ENCODE results near the gene ZFYVE28. TPM values are rescaled to one million over a fixed set of nuclear protein-coding genes. Genes with fewer than 3 reads are reported as not detected.

ZFYVE28 gene
- total and polyA plus RNA-seq, 2 of the 8 experiments (the other 6 are each of a cell fraction or from before 2014, with no cell fraction given) = 1.7 to 4.9 TPM

DNA sequence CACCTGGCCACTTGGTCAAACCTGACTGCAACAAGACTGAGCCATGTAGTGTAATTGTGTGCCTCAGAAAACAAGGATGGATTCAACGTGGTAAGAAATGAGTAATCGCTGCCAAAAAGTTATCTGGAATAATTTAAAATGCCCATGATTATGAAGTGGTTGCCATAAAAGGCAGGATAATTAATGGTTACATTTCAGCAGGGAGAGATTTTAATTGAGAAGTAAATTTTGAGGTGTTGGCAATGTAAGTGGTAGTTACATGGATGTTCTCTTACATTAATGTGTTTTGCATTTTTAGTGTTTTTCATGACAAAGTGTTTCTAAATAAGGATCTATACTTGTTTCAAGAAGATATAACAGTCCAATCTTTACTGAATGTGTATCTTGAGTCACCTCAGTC is 192.2 kb downstream of the ZFYVE28 start:
- CTCF ChIA-PET (ENCODE audit: partially characterized antibody) = interaction anchor here (0.7 to 1.2 kb wide), 3 partner anchors 11 to 314 kb away, joined by 3 to 4 read pairs (median 3); no protein-coding TSS in a partner anchor
- Histone ChIP-seq H3K9ac (replicated peaks in 1 of 4; ENCODE audit: extremely low read depth in 1 of 4, low read depth in 3 of 4, low read length in 3 of 4) (no peak overlapping the region), H3K4ac (replicated peaks; ENCODE audit: insufficient read length, low read depth, low read length) (no peak overlapping the region), H3K23me2 (ENCODE audit: low read depth, low read length) (no peaks in the 10 kb centered on the region), H3K4me3 (ENCODE audit: extremely low read depth in 1 of 4, insufficient read depth in 2 of 4, low read depth in 3 of 4, low read length in 4 of 4) (no peak overlapping the region), H4K8ac (ENCODE audit: extremely low read depth, insufficient read depth, low read length) (no peak overlapping the region), H4K5ac (ENCODE audit: insufficient read length, low read depth, low read length) (no peak overlapping the region), H2AFZ (ENCODE audit: low read length) (no peak overlapping the region), H3K79me1 (ENCODE audit: low read depth, low read length) (no peaks in the 10 kb centered on the region), H3K9me3 (ENCODE audit: insufficient read depth in 2 of 2, low read depth in 1 of 2, low read length in 1 of 2) (no peaks in the 10 kb centered on the region), H2BK20ac (ENCODE audit: low read length) (no peak overlapping the region), H3K36me3 (ENCODE audit: control insufficient read depth in 2 of 4, insufficient read depth in 4 of 4, low read length in 3 of 4) (no peaks in the 10 kb centered on the region), H2AK5ac (ENCODE audit: low read depth, low read length) (no peak overlapping the region), H3K18ac (ENCODE audit: extremely low read depth, low read length) (no peak overlapping the region), H3K23ac (ENCODE audit: insufficient read length) (no peak overlapping the region), H2BK5ac (ENCODE audit: low read depth, low read length) (no peak overlapping the region), H3K14ac (ENCODE audit: insufficient read length) (no peak overlapping the region), H4K20me1 (replicated peaks in 1 of 2; ENCODE audit: control insufficient read depth in 1 of 2, insufficient read depth in 2 of 2, low read length in 2 of 2) (peaks cover 0 to 6% of the 10 kb centered on the region in 2 experiments), H3K56ac (replicated peaks; ENCODE audit: insufficient read length, low read depth, low read length) (no peak overlapping the region), H2BK15ac (ENCODE audit: low read length) (no peak overlapping the region), H3K27me3 (replicated peaks in 1 of 4; ENCODE audit: control insufficient read depth in 3 of 4, extremely low read depth in 1 of 4, insufficient read depth in 3 of 4, low read length in 3 of 4) (no peaks in the 10 kb centered on the region), H3K4me1 (replicated peaks in 1 of 4; ENCODE audit: control insufficient read depth in 3 of 4, insufficient read depth in 4 of 4, low read length in 3 of 4) (peaks cover 6 to 19% (median 12%) of the 10 kb centered on the region in 4 experiments; a peak in 5 of 7 replicates), H2BK12ac (ENCODE audit: low read depth, low read length) (no peak overlapping the region), H3K4me2 (ENCODE audit: insufficient read depth in 1 of 2, low read depth in 2 of 2, low read length in 2 of 2) (no peak overlapping the region), H2BK120ac (replicated peaks; ENCODE audit: low read depth, low read length) (no peak overlapping the region), H3K79me2 (ENCODE audit: control insufficient read depth in 1 of 2, insufficient read depth in 2 of 2, low read length in 2 of 2) (no peaks in the 10 kb centered on the region), H3K27ac (ENCODE audit: low read depth, low read length) (no peak overlapping the region), H4K91ac (replicated peaks; ENCODE audit: insufficient read length, low read length) (no peak overlapping the region)
- WGBS, 2 experiments (ENCODE audit: extremely low coverage in 1 of 2, insufficient coverage in 1 of 2, insufficient read length in 1 of 2, insufficient replicate concordance in 2 of 2, low coverage in 1 of 2, low lambda C conversion rate in 2 of 2, missing lambda C conversion rate in 1 of 2) = 92% methylated on average over 2 of the region's 2 CpGs; no CpG with 5 or more reads in 1 of the 2 experiments
- no peak for DNase-seq (ENCODE audit: low read depth in 1 of 2, low spot score in 2 of 2)
- TF ChIP-seq TAF1 (IDR thresholded peaks at IDR 0.05; ENCODE audit: low read depth, low read length) (no peak), GABPA (IDR thresholded peaks at IDR 0.05; ENCODE audit: borderline replicate concordance, insufficient read depth, low read length) (no peak), HDAC2 (IDR thresholded peaks at IDR 0.05; ENCODE audit: borderline replicate concordance in 1 of 2, low read depth in 2 of 2, low read length in 2 of 2) (no peak), CEBPB (IDR thresholded peaks at IDR 0.05; ENCODE audit: low read depth, low read length) (no peak), POLR2A (IDR thresholded peaks at IDR 0.05; ENCODE audit: control extremely low read depth in 1 of 2, low read depth in 2 of 2, low read length in 2 of 2) (no peak), NRF1 (IDR thresholded peaks at IDR 0.05; ENCODE audit: low read depth, low read length) (no peak), RXRA (IDR thresholded peaks at IDR 0.05; ENCODE audit: insufficient read depth, low read depth, low read length) (no peak), ZNF274 (IDR thresholded peaks at IDR 0.05; ENCODE audit: borderline replicate concordance, extremely low read depth, low read length) (no peak), ASH2L (IDR thresholded peaks at IDR 0.05; ENCODE audit: low read length) (no peak)
- POLR2A ChIA-PET (ENCODE audit: partially characterized antibody) = no interaction called here
- FAIRE-seq = no peak

Measured in H1 (cell line).